Thyroid gland (tissue), 4 donors: ENCODE data around the gene OR2C1. TPM values are rescaled to one million over a fixed set of nuclear protein-coding genes. Genes with fewer than 3 reads are reported as not detected.

Source experiments
- DNase-seq, 2 donors: peaks; one replicate each; pipeline ENCODE4 v3.0.0-alpha.2; 2019
- H3K27ac ChIP-seq, 3 donors: fragments of 200-600 bp; sonication (generic); 1 replicate in 2 of 3; 2 replicates in 1 of 3; pipeline ENCODE4 v1.5.1; 2016 to 2019; ENCODE audit warnings: mild to moderate bottlenecking in 1 of 3, moderate library complexity in 1 of 3
- H3K27me3 ChIP-seq: fragments of 200-600 bp; sonication (generic); one replicate; pipeline ENCODE4 v1.5.1; 2019
- H3K36me3 ChIP-seq, 2 donors: fragments of 200-600 bp; sonication (generic); one replicate each; pipeline ENCODE4 v1.5.1; 2016 to 2019
- H3K4me1 ChIP-seq, 2 donors: fragments of 200-600 bp; sonication (generic); one replicate each; pipeline ENCODE4 v1.5.1; 2017 to 2019
- H3K4me3 ChIP-seq, 3 donors: fragments of 200-600 bp; sonication (generic); replicated peaks in 1 of 3; 1 replicate in 2 of 3; 2 replicates in 1 of 3; pipeline ENCODE4 v1.5.1; 2016; ENCODE audit warnings: mild to moderate bottlenecking in 1 of 3
- H3K9me3 ChIP-seq: fragments of 200-600 bp; sonication (generic); one replicate; pipeline ENCODE4 v1.5.1; 2017
- CTCF ChIP-seq, 6 experiments: fragments of 200-600 bp in 3 of 6; fragments of 450-650 bp in 3 of 6; sonication (generic) in 3 of 6; IDR thresholded peaks; one replicate each; pipeline ENCODE4 v1.5.1; 2016 to 2019; ENCODE audit warnings: antibody characterized with exemption in 6 of 6, mild to moderate bottlenecking in 2 of 6, inconsistent platforms in 1 of 6, moderate library complexity in 1 of 6
- POLR2A ChIP-seq, 2 donors: fragments of 450-650 bp; IDR thresholded peaks; one replicate each; pipeline ENCODE4 v1.6.1; 2017; ENCODE audit warnings: antibody characterized with exemption in 2 of 2, mild to moderate bottlenecking in 2 of 2, moderate library complexity in 1 of 2
- WGBS, 2 donors: methylation state at CpG; one replicate each; pipeline ENCODE4 v1.1.5; 2017; 5-methylcytosine and 5-hydroxymethylcytosine counted together
- intact Hi-C: fragments of 100-400 bp; cut with DNase I; formaldehyde crosslinking; loops from one replicate; pipeline ENCODE4 v1.15.1; 2023
- total RNA-seq, 4 donors: library from RNA; depleted of rRNA; stranded (reverse); fragments of >200 nt; gene quantifications; one replicate each; pipeline ENCODE4 v1.2.3, GENCODE V29; 2016

Gene OR2C1
- total RNA-seq, 4 donors from 2014 or later = 0.68 to 2.0 (median 1.1) TPM; not detected in 1

- no peak for DNase-seq
- no peaks in the 10 kb centered on the region for H3K27me3 ChIP-seq
- no peaks in the 10 kb centered on the region for H3K4me1 ChIP-seq
- peaks cover 39 to 40% of the 10 kb centered on the region in 2 donors for H3K36me3 ChIP-seq
- 98 to 100% methylated on average over 10 of the region's 10 CpGs for WGBS, 2 donors
- no peak overlapping the region for H3K27ac ChIP-seq
- H3K4me3 ChIP-seq = no peak overlapping the region
- intact Hi-C loops = loop anchor here (5.0 kb wide), 2 partner anchors 66 to 161 kb away; no protein-coding TSS in a partner anchor
- TF ChIP-seq POLR2A (IDR thresholded peaks at IDR 0.05) = no peak
- TF ChIP-seq CTCF (IDR thresholded peaks at IDR 0.05) = no peak
- peaks cover 7% of the 10 kb centered on the region for H3K9me3 ChIP-seq
Measured at GRCh38 chr16:3383045-3383448, 27.4 kb downstream of the OR2C1 start.

GRCh38 chr16:3388325-3388724 is 32.6 kb downstream of the OR2C1 start:
- Histone ChIP-seq H3K27ac (no peak overlapping the region), H3K27me3 (no peaks in the 10 kb centered on the region), H3K9me3 (no peaks in the 10 kb centered on the region), H3K4me3 (no peak overlapping the region), H3K36me3 (peaks cover 44 to 45% of the 10 kb centered on the region in 2 donors), H3K4me1 (no peaks in the 10 kb centered on the region)
- no peak for TF ChIP-seq CTCF (IDR thresholded peaks at IDR 0.05)
- no peak for TF ChIP-seq POLR2A (IDR thresholded peaks at IDR 0.05)
- WGBS, 2 donors = 96 to 97% methylated on average over 6 of the region's 6 CpGs
- intact Hi-C loops = no loop called here
- DNase-seq = no peak

- H3K4me3 ChIP-seq = no peak overlapping the region
- H3K4me1 ChIP-seq = no peaks in the 10 kb centered on the region
- WGBS, 2 donors = 62 to 73% methylated on average over 9 of the region's 9 CpGs
- peak in 1 of 2 donors; percentile 6 for DNase-seq
- peaks cover 32 to 40% of the 10 kb centered on the region in 2 donors for H3K36me3 ChIP-seq
- intact Hi-C loops = no loop called here
- no peak overlapping the region for H3K27ac ChIP-seq
- H3K9me3 ChIP-seq = no peaks in the 10 kb centered on the region
- no peaks in the 10 kb centered on the region for H3K27me3 ChIP-seq
- TF ChIP-seq CTCF (IDR thresholded peaks at IDR 0.05) (no peak), POLR2A (IDR thresholded peaks at IDR 0.05) (no peak)
Measured at GRCh38 chr16:3389663-3390338, 34.1 kb downstream of the OR2C1 start.

DNA sequence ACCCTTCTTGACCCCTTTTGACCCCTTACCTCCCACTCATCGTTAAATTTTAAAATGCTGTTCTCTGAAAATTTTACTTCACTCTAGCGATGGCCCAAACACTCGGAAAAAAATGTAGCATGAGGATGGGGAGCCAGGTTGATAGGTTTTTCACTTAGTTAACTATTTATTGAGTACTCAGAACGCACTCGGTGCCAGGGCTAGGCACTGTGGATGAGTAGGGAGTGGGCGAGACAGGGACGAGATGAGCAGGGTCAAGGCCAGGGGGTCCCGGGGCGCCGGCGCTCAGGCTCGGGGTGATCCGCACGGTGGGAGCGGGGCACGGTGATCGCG is 44.7 kb downstream of the OR2C1 start:
- intact Hi-C loops = no loop called here
- no peaks in the 10 kb centered on the region for H3K27me3 ChIP-seq
- DNase-seq = no peak
- peak overlapping the region in 2 of 3 donors; percentile 73 to 76 for H3K27ac ChIP-seq
- no peak for TF ChIP-seq POLR2A (IDR thresholded peaks at IDR 0.05)
- no peak for TF ChIP-seq CTCF (IDR thresholded peaks at IDR 0.05)
- peaks cover 21 to 31% of the 10 kb centered on the region in 2 donors for H3K36me3 ChIP-seq
- peaks cover 12 to 18% of the 10 kb centered on the region in 2 donors for H3K4me1 ChIP-seq
- WGBS, 2 donors = 0 to 1% methylated on average over 13 to 18 of the region's 18 CpGs
- H3K4me3 ChIP-seq = peak overlapping the region; percentile 68 to 78 (median 70)
- no peaks in the 10 kb centered on the region for H3K9me3 ChIP-seq
